HL-60 (cell line): ENCODE data around the gene THSD7A.

Source experiments
- POLR2AphosphoS5 ChIP-seq: IDR thresholded peaks from 2 replicates; pipeline ENCODE4 v1.6.1; 2012; ENCODE audit warnings: low read depth
- TF ChIP-seq, protein P1 (sequence below): IDR thresholded peaks from one replicate; pipeline ENCODE4 v1.5.1; 2011; ENCODE audit warnings: low read length, control low read depth, inconsistent platforms; ENCODE audit not compliant: insufficient read depth
- TF ChIP-seq, protein P2 (sequence below): IDR thresholded peaks from 2 replicates; pipeline ENCODE4 v1.6.1; 2012; ENCODE audit warnings: low read depth; ENCODE audit not compliant: insufficient replicate concordance

DNA sequence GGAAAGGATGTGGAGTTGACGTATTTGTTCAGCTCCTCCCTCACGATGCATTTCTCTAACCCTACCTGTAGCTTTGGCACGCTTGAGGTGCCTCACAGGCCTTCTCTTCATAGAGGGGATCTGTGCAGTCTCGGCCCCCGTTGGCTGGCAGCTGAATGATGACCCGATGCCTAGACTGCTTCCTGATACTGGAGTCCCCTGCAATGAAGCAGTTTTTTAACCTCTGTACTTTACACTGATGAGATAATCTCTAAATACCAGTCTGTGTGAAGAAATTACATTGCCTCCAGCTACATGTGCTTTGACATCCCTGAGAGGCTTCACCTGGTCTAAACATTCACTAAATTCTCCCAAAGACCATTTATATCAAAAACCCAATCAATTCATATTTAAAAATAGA, 370.1 kb downstream of the THSD7A start:
- TF ChIP-seq POLR2AphosphoS5 = no peak
- TF ChIP-seq, protein P1, sequence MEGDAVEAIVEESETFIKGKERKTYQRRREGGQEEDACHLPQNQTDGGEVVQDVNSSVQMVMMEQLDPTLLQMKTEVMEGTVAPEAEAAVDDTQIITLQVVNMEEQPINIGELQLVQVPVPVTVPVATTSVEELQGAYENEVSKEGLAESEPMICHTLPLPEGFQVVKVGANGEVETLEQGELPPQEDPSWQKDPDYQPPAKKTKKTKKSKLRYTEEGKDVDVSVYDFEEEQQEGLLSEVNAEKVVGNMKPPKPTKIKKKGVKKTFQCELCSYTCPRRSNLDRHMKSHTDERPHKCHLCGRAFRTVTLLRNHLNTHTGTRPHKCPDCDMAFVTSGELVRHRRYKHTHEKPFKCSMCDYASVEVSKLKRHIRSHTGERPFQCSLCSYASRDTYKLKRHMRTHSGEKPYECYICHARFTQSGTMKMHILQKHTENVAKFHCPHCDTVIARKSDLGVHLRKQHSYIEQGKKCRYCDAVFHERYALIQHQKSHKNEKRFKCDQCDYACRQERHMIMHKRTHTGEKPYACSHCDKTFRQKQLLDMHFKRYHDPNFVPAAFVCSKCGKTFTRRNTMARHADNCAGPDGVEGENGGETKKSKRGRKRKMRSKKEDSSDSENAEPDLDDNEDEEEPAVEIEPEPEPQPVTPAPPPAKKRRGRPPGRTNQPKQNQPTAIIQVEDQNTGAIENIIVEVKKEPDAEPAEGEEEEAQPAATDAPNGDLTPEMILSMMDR = no peak
- TF ChIP-seq, protein P2, sequence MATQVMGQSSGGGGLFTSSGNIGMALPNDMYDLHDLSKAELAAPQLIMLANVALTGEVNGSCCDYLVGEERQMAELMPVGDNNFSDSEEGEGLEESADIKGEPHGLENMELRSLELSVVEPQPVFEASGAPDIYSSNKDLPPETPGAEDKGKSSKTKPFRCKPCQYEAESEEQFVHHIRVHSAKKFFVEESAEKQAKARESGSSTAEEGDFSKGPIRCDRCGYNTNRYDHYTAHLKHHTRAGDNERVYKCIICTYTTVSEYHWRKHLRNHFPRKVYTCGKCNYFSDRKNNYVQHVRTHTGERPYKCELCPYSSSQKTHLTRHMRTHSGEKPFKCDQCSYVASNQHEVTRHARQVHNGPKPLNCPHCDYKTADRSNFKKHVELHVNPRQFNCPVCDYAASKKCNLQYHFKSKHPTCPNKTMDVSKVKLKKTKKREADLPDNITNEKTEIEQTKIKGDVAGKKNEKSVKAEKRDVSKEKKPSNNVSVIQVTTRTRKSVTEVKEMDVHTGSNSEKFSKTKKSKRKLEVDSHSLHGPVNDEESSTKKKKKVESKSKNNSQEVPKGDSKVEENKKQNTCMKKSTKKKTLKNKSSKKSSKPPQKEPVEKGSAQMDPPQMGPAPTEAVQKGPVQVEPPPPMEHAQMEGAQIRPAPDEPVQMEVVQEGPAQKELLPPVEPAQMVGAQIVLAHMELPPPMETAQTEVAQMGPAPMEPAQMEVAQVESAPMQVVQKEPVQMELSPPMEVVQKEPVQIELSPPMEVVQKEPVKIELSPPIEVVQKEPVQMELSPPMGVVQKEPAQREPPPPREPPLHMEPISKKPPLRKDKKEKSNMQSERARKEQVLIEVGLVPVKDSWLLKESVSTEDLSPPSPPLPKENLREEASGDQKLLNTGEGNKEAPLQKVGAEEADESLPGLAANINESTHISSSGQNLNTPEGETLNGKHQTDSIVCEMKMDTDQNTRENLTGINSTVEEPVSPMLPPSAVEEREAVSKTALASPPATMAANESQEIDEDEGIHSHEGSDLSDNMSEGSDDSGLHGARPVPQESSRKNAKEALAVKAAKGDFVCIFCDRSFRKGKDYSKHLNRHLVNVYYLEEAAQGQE = no peak
